PFSK-1 (cell line): ENCODE results near the gene HDAC4.

ENCODE experiments used
- POLR2AphosphoS5 ChIP-seq: IDR thresholded peaks from 2 replicates; pipeline ENCODE4 v1.6.1; 2012; ENCODE audit warnings: low read depth, mild to moderate bottlenecking, control low read depth, low read length, moderate library complexity
- TAF1 ChIP-seq: IDR thresholded peaks from 2 replicates; pipeline ENCODE4 v1.6.1; 2012; ENCODE audit warnings: low read length, control low read depth, borderline replicate concordance; ENCODE audit not compliant: insufficient read depth

DNA sequence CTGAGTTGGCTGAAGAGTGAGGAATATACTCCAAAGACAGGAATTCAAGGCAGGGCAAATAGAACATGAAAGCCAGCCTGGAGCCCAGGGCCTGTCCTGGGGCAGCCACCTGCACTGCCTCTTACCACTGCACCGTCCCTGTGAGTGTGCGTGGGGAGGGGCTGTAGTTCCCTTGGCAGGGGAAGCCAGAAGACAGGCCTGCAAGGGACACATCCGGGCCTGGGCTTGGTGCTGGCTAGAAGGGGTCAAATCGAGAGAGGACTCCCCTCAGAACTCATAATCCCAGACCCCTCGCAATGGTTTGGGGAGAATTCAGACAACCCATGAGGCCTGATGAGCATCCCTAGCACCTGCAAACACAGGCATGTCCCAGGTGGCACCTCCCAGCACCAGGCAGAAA, 87.0 kb downstream of the HDAC4 start:
- TF ChIP-seq TAF1 (no peak), POLR2AphosphoS5 (no peak)
